Activated CD4-positive, alpha-beta T cell treated with anti-CD3 and anti-CD28 coated beads, Interleukin-2, amount 50 U/mL, for 1 hour (primary cell): ENCODE results near the gene RAD23A.
"Not testable (repeated sequence)": the region's sequence is repeated elsewhere in the genome, so short reads cannot be mapped to it uniquely, and the experiment has no call there.

Experiments
- DNase-seq: peaks from one replicate; pipeline ENCODE4 v3.0.0-alpha.2; 2020

The RAD23A gene

DNA sequence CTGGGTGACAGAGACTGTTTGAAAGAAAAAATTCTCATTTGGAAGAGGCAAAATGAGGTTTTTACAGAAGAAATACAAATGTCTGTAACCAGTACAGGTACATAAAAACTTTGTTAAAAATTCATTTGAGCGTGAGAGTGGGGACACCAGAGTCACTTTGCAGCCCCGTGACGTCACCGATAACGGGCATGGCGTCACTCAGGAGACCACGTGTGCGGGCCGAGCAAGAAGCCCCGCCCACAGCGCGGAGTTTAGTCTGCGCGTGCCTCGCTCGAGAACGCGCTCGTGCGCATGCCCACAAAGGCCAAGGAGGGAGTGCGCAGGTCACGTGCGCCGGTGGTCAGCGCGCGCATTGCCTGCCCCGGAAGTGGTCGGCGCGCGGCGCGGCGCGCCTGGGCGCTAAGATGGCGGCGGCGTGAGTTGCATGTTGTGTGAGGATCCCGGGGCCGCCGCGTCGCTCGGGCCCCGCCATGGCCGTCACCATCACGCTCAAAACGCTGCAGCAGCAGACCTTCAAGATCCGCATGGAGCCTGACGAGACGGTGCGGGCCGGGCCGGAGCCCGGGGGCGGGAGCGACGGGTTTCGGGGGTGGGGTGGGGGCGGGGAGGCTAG, at the start of gene RAD23A:
RAD23A (plus strand) TSS at position 384 of the 613 bp plus-strand sequence; CDS start at position 471, 87 bp downstream.
- DNase-seq: peak; percentile 99

GRCh38 chr19:12896460-12896859, 49.2 kb upstream of the RAD23A start:
- DNase-seq: no peak

DNA sequence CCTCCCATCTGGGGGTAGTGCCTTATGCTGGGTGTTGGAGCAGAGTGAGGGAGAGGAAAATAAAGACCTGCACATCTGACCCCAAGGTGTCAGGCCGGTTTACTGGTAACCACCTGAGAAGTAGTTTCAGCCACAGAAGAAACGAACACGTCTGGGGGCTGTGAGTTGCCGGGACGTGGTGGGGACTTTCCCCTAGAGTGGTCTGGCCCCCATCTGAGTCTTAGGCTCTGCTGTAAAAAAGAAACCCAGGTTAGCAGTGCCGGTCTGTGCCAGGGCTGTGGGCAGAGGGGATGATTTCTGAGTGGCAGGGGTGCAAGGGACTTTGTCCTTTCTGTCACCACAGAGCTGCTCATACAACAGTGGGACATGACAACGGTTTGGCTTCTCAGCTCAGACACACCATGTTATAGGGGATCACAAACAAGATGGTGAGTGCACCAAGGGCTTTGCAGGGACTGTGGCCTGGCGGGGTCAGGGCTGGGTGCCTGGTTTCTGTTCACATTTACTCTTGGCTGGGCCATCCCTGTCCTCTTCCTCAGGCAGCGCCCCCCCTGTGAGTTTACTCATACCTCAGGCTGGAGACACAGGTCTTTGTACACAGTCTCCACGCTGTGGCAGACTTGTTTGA, 45.7 kb upstream of the RAD23A start:
- DNase-seq: no peak

DNA sequence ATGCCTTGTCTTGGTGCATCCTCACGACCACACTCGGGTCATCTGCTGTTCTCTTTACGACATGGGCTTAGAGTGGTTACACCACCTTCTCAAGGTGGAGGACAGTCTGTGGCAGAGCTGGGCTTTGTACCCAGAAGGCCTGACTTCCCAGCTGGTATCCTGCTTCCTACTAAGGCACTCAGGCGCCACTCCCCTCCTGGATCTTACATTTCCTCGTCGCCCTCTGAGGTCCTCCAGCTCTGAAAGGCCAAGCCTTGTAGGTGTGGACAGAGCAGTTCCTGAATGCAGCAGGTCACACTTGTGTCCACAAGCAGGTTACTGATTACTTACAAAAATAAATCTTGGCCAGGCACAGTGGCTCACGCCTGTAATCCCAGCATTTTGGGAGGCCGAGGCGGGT, 38.5 kb upstream of the RAD23A start:
- DNase-seq: no peak

- DNase-seq: no peak
Measured at GRCh38 chr19:12912571-12912970, 33.1 kb upstream of the RAD23A start.

DNA sequence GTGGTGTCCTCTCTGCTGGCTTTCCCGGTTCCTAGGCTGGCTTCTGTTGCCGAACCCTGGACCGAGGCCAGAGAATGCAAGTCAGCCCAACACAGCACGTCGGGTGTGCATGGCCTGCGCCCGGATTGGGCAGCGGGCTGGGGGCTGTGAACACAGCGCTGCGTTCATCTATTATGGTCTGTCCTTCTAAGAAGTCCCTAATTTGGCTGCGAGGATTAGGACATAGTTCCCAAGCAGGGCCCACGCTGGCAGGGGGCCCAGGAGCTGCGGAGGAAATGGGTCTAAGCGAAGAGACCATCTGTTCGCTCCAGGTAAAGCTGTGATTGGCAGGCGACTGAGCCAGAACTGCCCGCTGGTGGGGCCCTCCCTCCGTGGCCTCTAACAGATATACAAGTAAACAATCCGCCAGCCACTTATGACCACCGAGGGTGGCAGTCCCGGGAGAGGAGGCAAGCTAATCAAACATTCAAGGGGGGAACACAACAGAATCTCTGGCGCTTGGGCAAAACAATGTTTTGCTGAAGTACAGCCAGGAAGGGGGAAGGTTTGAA, 32.6 kb upstream of the RAD23A start:
- DNase-seq: no peak

DNA sequence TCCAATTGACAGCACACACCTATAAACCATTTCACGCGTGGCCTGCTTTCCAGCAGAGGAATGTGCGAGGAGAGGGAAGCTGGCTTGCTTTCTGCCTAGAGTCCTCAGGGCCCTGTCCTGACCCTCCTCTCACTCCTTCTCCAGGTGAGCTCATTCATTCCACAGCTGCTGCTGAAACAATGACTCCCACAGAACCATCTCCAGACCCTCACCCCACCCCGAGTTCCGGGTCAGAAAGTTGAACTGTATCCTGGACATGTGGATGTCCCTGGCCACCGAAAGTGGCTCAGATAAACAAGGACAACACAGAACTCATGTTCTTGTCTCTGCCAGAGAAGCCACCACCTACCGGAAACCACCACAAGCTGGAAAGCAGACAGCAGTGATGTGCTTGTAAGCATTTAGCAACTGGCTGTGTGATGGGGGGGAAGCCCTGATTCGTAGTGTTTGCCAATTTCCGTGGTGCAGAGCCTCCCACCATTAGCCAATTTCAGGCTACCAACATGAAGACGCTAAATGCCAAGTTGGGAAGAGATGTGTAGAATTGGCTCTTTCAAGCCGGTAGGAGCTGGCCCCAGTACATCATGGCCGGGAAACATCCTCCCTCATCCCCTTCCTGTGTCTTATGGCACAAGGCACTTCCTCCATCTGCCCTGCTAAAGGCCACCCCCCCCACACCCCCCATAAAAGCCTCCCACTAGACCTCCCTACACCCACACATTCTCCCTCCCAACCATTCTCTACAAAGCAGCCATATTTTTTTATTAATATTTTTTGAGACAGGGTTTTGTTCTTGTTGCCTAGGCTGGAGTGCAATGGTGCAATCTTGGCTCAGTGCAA, 31.6 kb upstream of the RAD23A start:
- DNase-seq: peak; percentile 57

GRCh38 chr19:12915860-12916259, 29.8 kb upstream of the RAD23A start:
- not testable (repeated sequence) for DNase-seq

DNA sequence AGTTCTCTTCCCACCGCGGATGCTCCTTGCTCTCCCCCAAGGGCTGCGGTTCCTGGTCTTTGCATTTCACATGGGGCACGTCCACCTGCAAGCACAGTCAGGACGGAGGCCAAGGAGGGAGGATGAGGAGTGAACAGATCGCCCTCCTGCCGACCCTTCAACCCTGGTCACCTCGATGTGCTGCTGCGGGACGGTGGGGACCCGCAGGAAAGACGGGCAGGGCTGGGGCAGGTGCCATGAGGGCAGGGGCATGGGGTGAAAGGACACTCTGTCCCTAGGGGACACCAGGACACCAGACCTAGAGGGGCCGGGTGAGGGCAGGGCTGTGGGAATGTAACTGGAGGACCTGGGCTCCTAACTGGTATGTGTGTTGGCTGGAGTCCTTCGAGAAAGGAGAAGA, 27.4 kb upstream of the RAD23A start:
- no peak for DNase-seq

- no peak for DNase-seq
Measured at GRCh38 chr19:12921047-12921446, 24.6 kb upstream of the RAD23A start.

DNA sequence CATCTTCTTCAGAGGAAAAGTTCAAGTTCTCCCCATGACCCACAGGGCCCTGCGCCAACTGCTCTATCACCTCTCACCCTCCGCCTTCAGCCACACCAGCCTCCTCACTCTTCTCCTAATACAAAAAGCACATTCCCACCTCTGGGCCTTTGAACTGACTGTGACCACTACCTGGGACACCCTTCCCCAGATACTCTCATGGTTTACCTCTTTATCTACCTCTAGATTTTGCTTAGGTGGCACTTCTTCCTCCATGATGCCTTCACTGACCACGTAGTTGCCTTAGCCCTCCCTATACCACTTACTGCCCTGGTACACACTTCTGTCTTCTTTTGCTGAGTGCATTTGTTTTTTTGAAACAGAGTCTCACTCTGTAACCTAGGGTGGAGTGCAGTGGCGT, 22.7 kb upstream of the RAD23A start:
- DNase-seq: no peak

DNA sequence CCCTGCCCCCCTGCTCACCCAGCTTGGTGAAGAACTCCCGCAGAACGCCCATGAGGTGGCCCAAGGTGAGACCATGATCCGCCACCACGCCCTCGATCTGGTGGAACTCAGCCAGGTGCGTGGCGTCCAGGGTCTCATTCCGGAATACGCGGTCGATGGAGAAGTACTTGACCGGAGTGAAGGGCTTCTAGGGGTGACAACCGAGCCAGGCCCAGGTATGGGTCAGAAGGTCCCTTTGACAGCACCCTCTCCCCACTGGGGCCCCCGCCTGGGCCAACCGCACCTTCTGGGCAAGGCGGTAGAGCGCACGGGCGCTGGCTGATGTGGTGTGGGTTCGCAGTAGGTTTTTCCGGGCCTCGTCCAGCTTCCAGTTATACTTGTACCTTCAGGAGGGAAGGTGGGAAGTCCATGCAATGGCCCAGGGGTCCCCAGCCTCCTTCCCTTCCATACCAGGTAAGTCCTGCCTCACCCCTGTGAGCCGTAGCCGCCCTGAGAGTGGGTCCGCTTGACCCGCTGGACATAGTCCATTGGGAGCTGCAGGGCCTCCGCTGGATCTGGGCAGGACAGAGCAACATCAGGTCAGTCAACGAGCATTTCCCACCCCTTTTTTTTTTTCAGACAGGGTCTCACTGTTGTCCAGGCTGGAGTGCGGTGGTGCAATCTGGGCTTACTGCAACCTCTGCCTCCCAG, 20.9 kb upstream of the RAD23A start:
- DNase-seq: no peak

- DNase-seq: no peak
Measured at GRCh38 chr19:12930002-12930645, 15.5 kb upstream of the RAD23A start.

DNA sequence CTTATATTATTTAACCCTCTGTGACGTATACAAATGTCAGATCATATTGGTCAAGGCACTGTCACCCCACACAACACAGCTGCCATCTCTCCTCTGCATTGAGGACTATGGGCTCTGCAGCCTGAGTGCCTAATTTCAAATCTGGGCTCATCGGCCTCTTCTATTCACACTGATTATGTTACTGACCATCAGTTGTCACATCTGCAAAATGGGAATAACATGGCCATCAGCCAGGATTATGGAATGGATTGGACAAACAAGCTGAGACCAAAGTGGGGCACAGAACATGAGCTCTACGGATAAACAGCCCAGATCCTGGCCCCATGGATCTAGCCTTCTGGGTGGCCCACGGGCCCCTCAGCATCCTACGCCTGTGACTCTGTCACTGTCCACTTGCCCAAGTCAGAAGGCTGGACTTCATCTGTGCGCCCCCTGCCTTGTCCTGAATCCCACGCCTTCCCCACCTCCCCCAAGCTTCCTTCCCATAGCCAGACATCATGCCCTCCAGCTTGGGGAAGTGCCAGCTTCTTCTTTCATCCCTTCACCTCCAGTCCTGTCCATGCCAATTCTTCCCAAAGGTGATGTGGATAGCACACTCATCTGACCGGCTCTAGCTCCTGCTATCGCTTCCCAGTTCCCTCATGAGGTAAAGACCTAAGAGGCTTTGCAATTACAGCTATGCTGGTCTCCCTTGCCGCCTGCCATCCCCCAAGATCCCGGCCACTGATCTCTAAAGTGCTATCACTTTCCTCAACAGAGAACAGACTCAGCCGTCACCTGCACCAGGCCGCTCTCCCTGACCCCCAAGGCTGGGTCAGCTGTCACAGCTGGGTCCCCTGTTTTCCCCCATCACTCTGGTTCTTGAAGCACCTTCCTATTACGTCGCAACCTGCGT, 13.0 kb upstream of the RAD23A start:
- DNase-seq: no peak

GRCh38 chr19:12933287-12934072, 12.2 kb upstream of the RAD23A start, which contains the start of gene FARSA:
TSS of gene FARSA (minus strand) at chr19:12933711. CDS start at chr19:12933696, 15 bp downstream.
- peak; percentile 82 for DNase-seq

- no peak for DNase-seq
Measured at GRCh38 chr19:12935071-12935470, 10.6 kb upstream of the RAD23A start.

- no peak for DNase-seq
Measured at GRCh38 chr19:12936582-12936981, 9.1 kb upstream of the RAD23A start.

DNA sequence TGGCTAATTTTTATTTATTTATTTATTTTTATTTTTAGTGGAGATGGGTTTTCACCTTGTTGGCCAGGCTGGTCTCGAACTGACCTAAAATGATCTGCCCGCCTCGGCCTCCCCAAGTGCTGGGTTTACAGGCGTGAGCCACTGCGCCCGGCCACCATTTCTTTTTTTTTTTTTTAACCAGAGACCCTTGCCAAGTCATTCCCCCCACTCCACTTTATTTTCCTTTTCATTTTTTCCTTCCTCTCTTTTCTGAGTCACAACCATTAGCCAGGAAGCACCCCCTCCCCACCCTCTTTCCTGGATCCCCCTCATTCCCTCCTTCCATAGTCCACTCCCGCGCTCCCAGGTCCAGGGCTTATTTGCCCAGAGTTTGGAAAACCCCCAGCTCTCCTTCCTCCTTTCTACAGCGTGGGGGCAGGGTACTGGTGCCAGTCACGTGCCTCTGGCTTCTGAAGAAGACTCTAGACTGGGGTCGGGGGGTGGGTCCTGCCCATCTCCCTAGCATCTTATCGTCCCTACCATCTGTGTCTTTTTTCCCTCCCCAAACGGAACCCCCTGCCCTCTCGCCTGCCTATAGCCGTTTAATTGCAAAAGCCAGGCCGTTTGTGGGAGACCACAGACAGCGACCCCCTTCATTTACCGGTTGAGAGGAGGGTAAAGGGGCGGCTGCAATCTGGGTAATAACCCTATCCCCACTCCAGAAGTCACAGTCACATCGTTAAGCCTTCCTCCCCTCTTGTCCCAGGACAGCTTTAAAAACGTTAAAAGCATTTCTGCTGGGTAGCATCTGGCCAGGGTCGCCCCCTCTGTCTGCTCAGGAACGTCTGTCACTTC, 8.4 kb upstream of the RAD23A start:
- DNase-seq: no peak
